ENCODE results near the gene TAAR1.
"Not testable (repeated sequence)": the region's sequence is repeated elsewhere in the genome, so short reads cannot be mapped to it uniquely, and the experiment has no call there.

DNA sequence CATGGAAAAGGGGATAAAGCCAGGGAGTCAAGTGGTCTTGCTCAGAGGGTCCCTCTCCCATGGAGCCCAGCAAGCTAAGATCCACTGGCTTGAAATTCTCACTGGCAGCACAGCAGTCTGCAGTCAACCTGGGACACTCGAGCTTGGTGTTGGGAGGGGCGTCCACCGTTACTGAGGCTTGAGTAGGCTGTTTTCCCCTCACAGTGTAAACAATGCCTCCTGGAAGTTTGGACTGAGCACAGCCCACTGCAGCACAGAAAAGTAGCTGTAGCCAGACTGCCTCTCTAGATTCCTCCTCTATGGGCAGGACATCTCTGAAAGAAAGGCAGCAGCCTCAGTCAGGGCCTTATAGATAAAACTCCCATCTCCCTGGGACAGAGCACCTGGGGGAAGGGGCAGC is 23.7 kb downstream of the TAAR1 start:
- TF ChIP-seq, protein P1, sequence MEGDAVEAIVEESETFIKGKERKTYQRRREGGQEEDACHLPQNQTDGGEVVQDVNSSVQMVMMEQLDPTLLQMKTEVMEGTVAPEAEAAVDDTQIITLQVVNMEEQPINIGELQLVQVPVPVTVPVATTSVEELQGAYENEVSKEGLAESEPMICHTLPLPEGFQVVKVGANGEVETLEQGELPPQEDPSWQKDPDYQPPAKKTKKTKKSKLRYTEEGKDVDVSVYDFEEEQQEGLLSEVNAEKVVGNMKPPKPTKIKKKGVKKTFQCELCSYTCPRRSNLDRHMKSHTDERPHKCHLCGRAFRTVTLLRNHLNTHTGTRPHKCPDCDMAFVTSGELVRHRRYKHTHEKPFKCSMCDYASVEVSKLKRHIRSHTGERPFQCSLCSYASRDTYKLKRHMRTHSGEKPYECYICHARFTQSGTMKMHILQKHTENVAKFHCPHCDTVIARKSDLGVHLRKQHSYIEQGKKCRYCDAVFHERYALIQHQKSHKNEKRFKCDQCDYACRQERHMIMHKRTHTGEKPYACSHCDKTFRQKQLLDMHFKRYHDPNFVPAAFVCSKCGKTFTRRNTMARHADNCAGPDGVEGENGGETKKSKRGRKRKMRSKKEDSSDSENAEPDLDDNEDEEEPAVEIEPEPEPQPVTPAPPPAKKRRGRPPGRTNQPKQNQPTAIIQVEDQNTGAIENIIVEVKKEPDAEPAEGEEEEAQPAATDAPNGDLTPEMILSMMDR (IDR thresholded peaks at IDR 0.05), result not testable (repeated sequence)
- not testable (repeated sequence) for TF ChIP-seq POLR2A, EP300 (IDR thresholded peaks at IDR 0.05)
